ENCODE measurements around the gene TMEM221.

TMEM221 gene

GRCh38 chr19:17471410-17472125 lies 23.1 kb upstream of the TMEM221 start:
- DNase-seq: no peak

- peak; percentile 63 to 77 (median 72) for DNase-seq
These were observed 21.8 kb upstream of the TMEM221 start, which contains the start of gene SLC27A1 for GRCh38 chr19:17470068-17470841. SLC27A1 (plus strand) TSS chr19:17470524; CDS start chr19:17470541, 17 bp downstream.

- peak; percentile 78 to 93 (median 86) for DNase-seq
These were observed 21.1 kb upstream of the TMEM221 start for GRCh38 chr19:17469481-17470067.

GRCh38 chr19:17469092-17469480 lies 20.6 kb upstream of the TMEM221 start:
- DNase-seq: no peak

GRCh38 chr19:17468302-17469091 lies 20.0 kb upstream of the TMEM221 start:
- no peak for DNase-seq

GRCh38 chr19:17467471-17468301 lies 19.2 kb upstream of the TMEM221 start:
- DNase-seq: no peak

- DNase-seq: no peak
These were observed 18.0 kb upstream of the TMEM221 start for GRCh38 chr19:17466487-17466850.

DNA sequence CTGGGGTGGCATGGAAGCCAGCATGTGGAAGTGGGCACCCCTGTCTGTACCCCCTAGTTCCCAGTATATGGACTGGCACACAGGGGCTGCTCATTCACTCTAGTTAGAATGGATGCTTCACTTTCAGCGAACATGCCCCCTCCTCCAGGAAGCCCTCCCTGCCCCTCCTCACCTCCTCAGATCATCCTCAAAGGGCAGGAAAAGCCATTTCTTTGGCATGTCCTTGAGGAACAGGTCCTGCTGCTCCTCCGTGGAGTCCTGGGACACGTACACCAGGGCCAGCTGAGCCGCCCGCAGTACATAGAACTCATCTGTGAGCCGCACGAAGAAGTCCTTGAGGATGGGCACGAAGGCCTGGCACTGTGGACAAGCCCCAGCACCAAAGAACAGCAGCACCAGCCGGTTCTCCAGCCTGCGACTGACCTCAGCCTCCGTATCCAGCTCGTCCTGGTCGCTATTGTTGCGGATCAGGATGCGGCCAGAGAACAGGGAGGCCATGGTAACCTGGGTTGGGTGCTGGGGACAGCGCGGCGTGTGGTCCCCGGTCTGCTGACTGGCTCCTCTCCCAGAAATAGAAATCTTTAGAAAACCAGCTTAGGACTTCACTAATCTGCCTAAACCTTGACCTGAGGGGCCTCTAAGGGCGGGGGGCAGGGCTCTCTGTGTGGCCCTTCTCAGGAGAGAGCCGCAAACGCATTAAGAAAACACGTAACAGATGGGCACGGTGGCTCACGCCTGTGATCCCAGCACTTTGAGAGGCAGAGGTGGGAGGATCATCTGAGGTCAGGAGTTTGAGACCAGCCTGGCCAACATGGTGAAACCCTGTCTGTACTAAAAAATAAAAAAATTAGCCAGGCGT lies 12.1 kb upstream of the TMEM221 start, which contains the start of gene NXNL1:
NXNL1 (minus strand) TSS at position 555 of the 859 bp plus-strand sequence; CDS start at position 498, 57 bp downstream.
- DNase-seq: no peak

DNA sequence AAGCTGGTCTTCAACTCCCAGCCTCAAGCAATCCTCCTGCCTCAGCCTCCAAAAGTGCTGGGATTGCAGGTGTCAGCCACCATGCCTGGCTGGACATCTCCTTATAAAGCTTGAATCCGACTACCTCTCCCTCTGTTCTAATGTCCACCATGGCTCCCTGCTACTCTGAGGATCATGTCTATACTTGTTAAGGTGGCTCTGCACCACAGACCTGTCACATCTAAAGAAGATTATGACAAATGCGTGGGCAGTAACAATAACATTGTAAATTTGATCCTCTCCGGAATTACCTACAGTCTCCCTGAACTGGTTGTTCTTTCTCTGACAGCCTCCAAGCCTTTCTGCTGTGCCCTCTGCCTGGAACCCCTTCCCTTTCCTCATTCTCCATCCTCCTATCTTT lies 10.5 kb upstream of the TMEM221 start:
- no peak for DNase-seq

GRCh38 chr19:17457616-17458015 lies 9.1 kb upstream of the TMEM221 start:
- DNase-seq: no peak

GRCh38 chr19:17456127-17456526 lies 7.7 kb upstream of the TMEM221 start:
- no peak for DNase-seq

DNA sequence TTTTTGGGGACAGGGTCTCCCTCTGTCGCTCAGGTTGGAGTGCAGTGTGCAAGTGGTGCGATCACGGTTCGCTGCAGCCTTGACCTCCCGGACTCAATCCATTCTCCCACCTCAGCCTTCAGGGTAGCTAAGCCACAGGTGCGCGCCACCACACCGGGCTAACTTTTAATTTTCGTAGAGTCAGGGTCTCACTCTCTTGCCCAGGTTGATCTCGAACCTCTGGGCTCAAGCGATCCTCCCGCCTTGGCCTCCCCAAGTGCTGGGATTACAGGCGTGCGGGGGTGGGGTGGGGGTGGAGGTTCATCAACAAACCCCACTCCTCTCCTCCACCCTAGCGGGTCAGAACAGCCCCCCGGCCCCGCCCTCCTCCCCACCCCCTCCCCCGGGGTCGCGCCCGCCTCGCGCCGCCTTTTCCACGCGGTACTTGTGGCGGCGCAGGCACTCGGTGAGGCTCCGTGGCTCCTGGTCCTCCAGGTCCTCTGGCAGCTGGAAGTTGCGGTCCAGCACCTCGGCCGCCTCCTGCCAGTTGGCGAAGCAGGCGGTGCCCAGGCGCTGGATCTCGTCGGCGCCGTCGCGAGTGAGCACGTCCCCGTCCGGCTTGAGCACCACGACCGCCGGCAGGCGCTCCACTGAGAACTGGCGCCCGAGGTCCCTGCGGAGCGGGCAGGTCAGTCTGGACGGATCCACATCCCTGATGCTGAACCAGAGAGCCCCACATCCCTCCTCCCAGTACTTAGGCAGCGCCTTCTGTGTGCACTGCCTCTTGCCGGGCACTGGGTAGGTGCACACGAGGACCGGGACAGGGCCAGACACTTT lies 7.0 kb upstream of the TMEM221 start:
- no peak for DNase-seq

DNA sequence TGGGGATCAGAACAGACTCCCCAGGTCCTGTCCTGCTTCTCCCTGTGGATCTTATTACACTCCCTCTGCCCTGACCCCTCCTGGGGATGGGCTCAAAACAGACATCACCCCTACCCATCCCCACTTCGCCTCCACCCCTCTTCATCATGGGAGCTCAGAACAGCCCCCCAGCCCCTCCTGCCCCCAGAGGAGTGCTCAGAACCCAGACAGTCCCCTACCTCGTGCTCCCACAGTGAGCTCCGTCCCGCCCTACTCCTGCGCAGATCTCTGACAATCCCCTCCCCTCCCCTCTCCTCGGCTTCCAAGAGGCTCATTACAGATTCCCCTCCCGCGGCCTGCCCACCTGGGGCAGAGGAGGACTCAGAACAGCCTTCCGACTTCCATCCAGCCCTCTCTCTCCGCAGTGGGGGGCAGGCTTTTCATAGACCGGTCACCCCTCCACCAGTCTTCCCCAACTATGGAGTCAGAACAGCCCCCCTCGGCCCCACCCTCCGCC lies 6.2 kb upstream of the TMEM221 start:
- DNase-seq: no peak

DNA sequence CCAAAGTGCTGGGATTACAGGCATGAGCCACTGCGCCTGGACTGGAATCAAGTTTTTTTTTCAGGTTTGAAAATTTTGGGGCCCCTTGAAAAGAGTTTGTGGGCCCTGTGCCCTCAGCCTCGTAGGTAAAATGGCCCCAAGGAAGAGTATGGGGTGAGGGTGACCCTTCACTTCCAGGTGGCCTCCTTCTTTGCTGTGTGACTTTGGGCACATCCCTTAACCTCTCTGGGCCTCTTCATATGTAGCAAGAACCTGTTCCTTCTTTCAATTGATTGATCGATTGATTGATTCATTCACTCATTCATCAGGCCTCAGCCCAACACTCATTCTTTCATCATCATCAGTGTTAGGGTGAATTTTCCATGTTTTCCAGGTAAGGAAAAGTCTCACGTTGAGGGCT lies 3.4 kb upstream of the TMEM221 start:
- DNase-seq: no peak

DNA sequence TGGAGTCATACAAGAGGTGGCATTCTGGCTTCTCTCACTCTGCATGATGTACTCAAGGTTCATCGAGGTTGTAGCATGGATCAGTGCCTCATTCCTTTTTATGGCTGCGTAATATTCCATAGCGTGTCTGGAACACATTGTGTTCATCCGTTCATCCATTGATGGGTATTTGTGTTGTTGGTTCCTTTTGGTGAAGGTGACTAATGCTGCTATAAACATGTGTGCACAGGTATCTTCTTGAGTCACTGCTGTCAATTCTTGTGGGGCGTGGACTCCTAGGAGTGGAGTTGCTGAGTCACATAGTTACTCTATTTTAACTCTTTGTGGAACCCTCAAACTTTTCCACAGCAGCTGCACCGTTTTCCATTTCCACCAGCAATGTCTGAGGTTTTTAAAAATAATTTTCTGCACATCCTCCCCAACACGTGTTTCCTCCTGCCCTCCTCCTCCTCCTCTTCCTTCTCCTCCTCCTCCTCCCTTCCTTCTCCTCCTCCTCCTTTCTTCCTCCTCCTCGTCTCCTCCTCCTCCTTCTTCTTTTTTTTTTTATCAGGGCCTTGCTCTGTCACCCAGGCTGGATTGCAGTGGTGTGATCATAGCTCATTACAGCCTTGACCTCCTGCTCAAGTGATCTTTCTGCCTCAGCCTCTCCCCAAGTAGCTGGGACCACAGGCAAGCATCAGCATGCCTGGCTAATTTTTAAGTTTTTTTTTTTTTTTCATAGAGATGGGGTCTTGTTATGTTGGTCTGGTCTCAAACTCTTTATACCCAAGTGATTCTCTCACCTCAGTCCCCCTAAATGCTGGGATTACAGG lies 2.0 kb upstream of the TMEM221 start:
- peak in 1 of 4 experiments; percentile 15 for DNase-seq

DNA sequence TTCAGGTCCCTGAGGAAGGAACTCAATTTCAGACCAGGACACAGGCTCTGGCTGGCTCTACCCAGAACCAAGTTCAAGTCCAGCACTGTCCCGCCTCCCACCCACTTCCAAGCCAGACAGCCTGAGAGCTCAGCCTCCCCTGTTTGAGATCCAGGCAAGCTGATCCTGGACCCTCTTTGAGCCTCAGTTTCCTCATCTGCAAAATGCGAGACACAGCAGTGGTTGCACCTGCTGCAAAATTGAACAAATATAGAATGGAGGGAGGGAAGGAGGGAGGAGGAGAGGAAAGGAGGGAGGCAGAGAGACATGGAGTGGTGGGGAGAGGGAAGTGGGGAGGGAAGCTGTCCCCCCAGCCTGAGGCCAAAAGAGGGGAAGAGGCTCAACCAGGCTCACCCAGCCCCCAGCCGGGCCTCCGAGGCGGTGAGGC lies 751 bp downstream of the TMEM221 start:
- no peak for DNase-seq

- DNase-seq: no peak
These were observed 2.8 kb downstream of the TMEM221 start for GRCh38 chr19:17445526-17446165.

GRCh38 chr19:17441241-17442021 lies 7.0 kb downstream of the TMEM221 start:
- no peak for DNase-seq

Data from activated CD4-positive, CD25-positive, alpha-beta regulatory T cell (primary cell).